Measurements from ENCODE around the gene WIPF2.

Gene WIPF2, protein sequence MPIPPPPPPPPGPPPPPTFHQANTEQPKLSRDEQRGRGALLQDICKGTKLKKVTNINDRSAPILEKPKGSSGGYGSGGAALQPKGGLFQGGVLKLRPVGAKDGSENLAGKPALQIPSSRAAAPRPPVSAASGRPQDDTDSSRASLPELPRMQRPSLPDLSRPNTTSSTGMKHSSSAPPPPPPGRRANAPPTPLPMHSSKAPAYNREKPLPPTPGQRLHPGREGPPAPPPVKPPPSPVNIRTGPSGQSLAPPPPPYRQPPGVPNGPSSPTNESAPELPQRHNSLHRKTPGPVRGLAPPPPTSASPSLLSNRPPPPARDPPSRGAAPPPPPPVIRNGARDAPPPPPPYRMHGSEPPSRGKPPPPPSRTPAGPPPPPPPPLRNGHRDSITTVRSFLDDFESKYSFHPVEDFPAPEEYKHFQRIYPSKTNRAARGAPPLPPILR

GRCh38 chr17:40218740-40219593 is at the start of gene WIPF2:
Gene WIPF2, plus strand, starts transcription at chr17:40219304. Its CDS starts 37,156 bp downstream, at chr17:40256460.
- DNase-seq: peak; percentile 93 to 96

- no peak for DNase-seq
These were observed 48.8 kb upstream of the WIPF2 start for GRCh38 chr17:40170325-40170724.

GRCh38 chr17:40171750-40172149 is 47.4 kb upstream of the WIPF2 start:
- no peak for DNase-seq

- DNase-seq: no peak
These were observed 45.9 kb upstream of the WIPF2 start for GRCh38 chr17:40173091-40173777.

DNA sequence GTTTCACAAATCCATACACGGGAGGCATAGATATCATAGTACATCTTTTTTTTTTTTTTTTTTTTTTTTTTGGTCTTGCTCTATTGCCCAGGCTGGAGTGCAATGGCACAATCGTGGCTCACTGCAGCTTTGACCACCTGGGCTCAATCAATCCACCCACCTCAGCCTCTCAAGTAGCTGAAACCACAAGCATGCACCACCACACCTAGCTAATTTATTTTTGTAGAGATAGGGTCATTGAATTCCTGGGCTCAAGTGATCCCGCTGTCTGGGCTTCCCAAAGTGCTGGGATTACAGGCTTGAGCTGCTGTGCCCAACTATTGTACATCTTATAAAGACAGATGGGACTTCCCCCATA is 45.3 kb upstream of the WIPF2 start:
- no peak for DNase-seq

- no peak for DNase-seq
These were observed 44.6 kb upstream of the WIPF2 start for GRCh38 chr17:40174514-40174913.

- no peak for DNase-seq
These were observed 43.0 kb upstream of the WIPF2 start for GRCh38 chr17:40175928-40176753.

- no peak for DNase-seq
These were observed 42.4 kb upstream of the WIPF2 start for GRCh38 chr17:40176754-40177110.

DNA sequence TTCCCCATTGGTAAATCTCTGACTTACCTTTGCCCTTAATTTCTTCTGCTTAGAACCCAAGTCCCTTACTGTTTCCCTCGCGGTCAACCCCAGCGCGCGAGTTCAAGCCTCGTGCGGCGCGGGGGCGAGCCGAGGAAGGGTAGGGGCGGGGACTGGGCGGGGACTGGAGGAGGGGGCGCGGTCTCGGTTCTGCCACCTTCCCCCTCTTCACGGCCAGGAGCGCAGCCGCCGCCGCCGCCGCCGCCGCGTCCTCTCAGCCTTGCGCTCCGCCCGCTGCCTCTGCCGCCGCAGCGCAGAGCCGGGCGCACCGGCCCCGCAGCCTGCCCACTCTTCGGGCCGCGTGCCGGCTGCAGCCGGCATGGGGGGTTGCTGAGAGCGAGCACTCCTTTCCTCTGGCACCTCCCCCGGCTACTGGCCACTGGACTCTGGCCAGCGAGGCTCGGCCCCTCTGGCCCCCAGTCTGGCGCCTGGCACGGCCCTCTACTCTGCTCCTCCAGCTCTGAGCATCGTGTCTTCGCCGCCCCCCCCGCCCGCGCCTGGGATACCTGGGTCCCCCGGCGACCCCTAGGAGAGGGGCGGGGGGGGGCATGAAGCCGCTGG is 41.7 kb upstream of the WIPF2 start, which contains the start of gene RAPGEFL1:
TSS of gene RAPGEFL1 (plus strand) at position 196 of the 600 bp plus-strand sequence. CDS start at position 588, 392 bp downstream.
- DNase-seq: peak; percentile 44 to 59

GRCh38 chr17:40178021-40178601 is 41.0 kb upstream of the WIPF2 start:
- DNase-seq: no peak

DNA sequence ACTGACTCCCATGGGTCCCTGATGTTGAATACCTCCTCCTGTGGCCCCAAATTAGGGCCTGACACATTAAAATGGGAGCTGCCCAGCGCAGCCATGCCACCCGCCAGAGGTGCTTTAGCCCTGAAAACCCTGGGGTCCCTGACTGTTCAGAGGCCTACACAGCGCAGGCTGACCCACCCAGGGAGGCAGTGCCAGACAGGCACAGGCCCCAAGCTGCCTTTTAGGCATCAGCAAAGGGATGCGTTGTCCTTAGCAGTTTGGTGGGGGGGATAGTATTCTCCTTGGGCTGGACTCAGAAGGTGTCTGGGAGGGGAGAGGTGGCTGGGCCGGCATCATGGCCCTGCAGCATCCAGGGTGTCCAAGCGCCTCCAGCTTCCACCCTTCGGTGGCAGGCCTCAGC is 40.4 kb upstream of the WIPF2 start:
- DNase-seq: no peak

DNA sequence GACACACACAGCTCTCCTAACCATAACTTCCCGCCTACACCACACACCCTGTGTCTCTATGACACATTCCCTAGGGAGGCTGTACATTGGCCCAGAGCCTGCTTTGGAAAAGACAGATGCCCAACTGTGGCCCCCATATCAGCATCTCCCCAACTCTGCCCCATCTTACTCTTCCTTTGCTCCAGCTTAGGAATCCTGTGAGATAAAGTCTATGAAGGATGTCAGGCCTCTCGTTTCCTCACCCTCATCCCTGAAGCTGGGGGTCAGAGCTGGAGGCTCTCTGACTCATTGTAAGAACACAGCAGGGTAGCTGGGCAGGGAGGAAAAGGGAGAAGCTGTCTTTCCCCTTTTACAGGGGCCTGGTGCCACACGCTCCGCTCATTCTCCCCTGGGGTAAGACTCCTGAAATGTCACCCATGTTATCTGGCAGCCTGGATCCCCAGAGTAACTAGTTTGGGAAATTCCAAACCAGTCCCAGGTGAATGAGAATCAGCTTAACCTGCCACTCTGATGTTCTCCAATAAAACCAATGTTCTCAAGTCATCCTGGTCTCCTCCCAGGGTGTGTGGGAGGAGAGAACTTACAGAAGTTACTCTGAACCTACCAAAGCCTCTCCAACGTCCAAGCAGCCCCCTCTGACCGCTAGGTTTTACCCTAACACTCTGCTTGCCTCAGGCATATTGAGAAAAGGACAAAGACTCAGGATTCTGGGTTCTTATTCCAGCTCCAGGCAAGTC is 39.0 kb upstream of the WIPF2 start:
- no peak for DNase-seq

DNA sequence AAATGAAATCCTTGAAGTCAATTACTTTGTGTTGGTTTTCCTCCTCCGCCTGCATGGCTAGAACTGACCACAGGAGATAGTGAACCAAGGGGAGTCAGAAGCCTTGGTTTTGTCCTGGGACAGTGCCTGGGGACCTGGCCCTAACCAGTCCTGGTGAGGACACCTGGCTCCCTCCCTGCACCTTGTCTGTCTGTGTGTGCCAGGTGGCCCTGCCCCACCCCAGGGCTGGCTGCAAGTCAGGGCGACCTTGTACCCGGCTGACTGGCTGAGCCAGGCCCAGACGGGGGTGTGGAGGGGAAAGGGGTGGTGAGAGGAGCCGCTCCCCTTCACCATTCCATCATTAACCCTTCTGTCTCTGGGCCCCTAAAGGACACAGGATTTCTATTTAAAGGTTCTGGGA is 38.4 kb upstream of the WIPF2 start:
- DNase-seq: no peak

DNA sequence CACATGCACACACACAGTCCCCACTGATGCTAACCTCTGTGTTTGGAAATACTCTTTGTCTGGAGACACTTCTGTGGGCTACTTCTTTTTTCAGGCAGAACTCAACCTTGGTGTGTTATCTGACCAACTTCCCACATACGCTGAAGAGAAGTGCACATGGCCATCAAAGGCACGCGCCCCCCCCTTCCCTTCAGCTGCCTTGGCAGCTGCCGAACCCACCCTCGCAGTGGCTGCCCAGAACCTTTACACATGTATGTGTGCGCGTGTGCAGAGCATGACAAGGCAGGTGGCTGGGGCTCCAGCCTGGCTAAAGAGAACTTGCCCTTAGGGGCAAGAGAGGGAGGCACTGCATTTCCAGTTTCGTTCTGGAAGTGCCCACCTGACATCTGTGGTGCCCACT is 37.9 kb upstream of the WIPF2 start:
- DNase-seq: no peak

GRCh38 chr17:40182606-40183005 is 36.5 kb upstream of the WIPF2 start:
- DNase-seq: no peak

DNA sequence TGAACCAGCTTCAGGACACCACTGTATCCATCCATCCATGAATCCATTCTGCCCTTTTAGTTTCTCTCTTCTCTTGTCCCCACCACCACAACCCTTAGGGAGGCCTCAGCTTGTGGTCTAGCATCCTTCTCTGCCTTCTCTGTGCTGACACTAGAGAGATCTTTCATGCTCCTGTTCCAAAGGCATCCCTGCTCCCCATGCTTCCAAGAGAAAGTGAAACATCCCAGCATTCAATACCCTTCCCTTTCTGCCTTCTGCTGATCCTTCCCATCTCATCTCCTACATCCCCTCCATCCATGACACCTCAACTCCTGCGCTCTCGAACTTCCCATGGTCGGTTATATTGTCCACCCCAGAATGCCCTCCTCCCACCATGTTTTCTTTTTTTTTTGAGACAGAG is 31.9 kb upstream of the WIPF2 start:
- no peak for DNase-seq

DNA sequence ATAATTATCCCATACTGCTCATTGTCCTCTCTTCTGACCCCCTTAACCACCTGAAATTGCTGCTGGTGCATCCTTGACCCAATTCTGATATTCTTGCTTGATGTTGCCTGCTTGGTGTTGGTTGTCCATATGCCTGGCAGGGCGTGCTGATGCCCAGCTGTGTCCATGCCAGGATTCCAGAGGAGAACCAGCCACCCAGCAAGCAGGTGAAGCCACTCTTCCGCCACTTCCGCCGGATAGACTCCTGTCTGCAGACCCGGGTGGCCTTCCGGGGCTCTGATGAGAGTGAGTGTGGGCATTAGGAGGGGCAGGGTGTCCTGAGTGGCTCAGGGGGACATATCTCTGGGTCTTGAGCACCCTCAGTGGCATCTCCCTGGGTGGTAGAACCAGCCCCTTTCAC is 30.4 kb upstream of the WIPF2 start:
- no peak for DNase-seq

DNA sequence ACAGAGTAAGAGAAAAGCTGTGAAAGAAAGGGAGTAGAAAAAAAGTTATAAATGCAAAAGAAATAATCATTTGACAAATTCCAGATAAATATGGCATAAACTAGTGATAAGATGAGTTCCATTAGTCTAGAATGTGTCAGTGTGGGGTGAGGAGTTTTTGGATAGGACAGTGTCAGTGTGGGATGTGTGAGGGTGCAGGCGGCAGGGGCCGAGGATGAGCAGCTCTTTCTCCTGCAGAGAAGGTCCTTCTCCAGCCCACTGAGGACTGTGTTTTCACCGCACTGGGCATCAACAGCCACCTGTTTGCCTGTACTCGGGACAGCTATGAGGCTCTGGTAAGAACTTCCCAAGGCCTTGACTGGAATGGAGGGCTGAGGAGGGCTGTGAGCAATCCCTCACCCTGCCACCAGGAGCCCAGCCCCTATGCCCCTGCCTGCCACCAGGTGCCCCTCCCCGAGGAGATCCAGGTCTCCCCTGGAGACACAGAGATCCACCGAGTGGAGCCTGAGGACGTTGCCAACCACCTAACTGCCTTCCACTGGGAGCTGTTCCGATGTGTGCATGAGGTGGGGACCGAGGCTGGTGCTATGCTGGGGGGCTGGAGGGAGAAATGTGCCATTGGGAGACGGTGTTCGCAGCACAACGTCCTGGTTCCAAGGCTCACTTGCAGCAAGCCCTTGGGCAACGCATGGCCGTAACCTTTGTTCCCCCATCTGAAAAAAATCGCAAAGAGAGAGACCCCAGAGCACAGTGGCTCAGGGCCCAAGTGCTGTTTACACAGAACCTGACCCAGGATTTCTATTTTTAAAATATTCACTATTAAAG is 28.7 kb upstream of the WIPF2 start:
- peak; percentile 53 to 78 for DNase-seq

GRCh38 chr17:40191237-40192208 is 27.6 kb upstream of the WIPF2 start:
- DNase-seq: peak; percentile 48 to 75

All from SHP77 (cell line).